Skin epidermis (tissue), 12 donors: ENCODE results near the gene CENPN.

Source experiments
- H3K27ac ChIP-seq, 21 experiments: fragments of 200-600 bp; sonication (generic) in 11 of 21; one replicate each; pipeline ENCODE4 v1.5.0; 2020; ENCODE audit warnings: mild to moderate bottlenecking in 3 of 21, inconsistent platforms in 2 of 21, moderate library complexity in 2 of 21
- H3K4me3 ChIP-seq, 7 experiments: fragments of 200-600 bp; sonication (generic) in 2 of 7; one replicate each; pipeline ENCODE4 v1.5.0; 2020; ENCODE audit warnings: inconsistent platforms in 2 of 7, mild to moderate bottlenecking in 2 of 7, moderate library complexity in 1 of 7

CENPN gene

DNA sequence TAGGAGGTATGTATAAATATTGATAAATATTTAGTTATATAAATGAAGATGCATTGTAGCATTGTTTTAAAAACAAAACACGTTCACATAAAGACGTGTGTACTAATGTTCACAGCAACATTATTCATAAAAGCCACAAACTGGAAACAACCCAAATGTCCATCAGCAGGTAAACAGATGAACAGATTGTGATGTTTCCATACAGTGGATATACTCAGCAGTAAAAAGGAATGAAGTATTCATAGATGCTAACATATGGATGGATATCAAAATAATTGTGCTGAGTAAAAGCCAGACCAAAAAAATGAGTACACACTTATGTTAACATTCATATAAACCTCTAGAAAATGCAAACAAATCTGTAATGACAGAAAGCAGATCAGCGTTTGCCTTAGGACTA is 6.0 kb downstream of the CENPN start:
- H3K4me3 ChIP-seq: no peak overlapping the region

DNA sequence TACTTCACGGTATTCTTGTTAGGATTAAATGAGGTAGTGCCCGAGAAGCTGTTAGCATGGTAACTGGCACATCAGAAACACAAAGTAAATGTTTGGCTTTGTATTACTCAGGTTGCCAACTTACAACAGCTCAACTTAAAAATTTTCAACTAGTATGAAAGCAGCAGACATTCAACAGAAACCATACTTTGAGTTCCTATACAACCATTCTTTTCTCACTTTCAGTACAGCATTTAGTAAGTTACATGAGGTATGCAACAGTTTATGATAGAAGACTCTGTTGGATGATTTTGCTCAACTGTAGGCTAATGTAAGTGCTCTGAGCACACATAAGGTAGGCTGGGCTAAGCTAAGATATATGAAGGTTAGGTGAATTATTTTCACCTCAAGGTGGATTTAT is 7.7 kb downstream of the CENPN start:
- Histone ChIP-seq H3K4me3 (no peak overlapping the region), H3K27ac (no peak overlapping the region)

More for the DNA sequence above, 6.0 kb downstream of the CENPN start:
- no peak overlapping the region for H3K27ac ChIP-seq

DNA sequence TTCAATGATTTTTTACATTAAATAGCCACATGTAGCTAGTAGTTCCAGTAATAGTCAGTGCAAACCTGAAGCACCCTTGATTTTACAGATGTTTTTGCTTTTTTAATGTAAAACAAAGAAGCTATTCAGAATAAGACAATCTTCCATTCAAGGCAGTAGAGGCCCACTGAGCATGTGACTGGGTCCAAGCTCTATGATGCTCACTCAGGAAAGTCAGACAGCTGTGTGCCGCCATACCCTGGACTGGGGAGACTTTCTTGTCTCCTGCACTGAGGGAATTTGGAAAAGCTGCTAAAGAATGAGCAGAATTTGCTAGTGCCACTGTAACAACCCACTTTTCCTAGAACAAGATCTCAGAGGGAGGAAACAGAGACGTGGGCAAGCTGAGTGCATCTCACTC is 11.5 kb downstream of the CENPN start:
- H3K27ac ChIP-seq: peak overlapping the region in 1 of 21 experiments; percentile 57

DNA sequence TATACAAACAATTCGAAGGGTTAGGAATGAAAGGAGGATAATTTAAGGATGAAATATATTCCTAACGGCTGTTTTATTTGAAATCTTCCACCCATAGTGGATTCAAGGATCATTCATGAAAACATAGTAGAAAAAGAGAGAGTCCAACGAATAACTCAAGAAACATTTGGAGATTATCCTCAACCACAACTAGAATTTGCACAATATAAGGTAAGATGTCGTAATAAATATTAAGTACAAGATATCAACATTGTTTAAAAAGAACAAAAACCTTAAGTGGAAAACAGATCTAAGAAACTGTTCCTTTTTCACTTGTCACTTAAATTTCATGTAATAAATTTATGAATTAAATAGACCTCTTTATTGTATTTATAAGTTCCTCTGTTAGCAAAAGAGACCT is 19.4 kb downstream of the CENPN start:
- H3K4me3 ChIP-seq: no peak overlapping the region
- H3K27ac ChIP-seq: no peak overlapping the region

More for the DNA sequence above, 11.5 kb downstream of the CENPN start:
- no peak overlapping the region for H3K4me3 ChIP-seq

DNA sequence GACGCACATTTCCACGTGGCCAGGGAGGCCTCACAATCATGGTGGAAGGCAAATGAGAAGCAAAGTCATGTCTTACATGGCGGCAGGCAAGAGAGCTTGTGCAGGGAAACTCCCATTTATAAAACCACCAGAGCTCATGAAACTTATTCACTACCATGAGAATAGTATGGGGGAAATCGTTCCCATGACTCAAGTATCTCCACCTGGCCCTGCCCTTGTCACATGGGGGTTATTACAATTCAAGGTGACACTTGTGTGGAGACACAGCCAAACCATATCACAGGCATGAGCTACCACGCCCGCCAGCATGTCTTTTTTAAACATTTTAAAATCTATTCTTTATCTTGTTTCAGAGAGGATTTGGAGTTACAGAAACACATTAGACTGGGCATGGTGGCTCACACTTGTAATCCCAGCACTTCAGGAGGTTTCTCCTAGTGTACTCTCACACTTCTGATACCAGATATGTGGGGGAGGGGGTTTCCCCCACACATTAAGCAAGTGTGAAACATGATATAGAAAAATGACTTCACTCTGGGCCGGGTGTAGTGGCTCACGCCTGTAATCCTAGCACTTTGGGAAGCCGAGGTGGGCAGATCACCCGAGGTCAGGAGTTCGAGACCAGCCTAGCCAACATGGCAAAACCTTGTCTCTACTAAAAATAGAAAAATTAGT is 23.1 kb downstream of the CENPN start:
- Histone ChIP-seq H3K27ac (no peak overlapping the region), H3K4me3 (no peak overlapping the region)

DNA sequence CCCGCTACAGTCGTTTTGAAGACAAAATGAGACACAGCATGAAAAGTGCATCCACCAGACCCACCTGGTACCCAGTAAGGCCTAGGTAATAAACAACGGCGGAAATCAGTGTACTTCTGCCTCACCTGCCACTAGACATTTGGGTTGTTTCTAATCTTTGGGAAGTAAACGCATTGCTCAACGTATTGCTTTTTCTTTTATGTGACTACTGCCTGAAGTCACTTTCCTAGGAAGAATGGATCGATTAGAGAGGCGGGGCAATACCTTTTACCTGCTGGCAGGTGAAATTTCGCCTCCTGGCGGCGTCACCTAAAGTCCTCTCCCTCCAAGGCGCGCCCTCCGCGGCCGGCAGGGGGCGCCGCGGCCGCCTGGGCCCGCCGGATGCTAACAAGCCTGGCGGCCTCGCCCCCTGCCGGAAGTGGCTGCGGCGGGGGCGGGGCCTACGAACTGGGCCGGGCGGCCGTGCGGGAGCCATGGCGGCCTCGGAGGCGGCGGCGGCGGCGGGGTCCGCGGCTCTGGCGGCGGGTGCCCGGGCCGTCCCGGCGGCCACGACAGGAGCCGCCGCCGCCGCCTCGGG is 28.5 kb downstream of the CENPN start, which contains the start of gene ATMIN:
TSS of gene ATMIN (plus strand) at position 445 of the 577 bp plus-strand sequence. CDS start at position 474, 29 bp downstream.
- H3K4me3 ChIP-seq: peak within 1 kb of the TSS; percentile 54 to 92 (median 78)
- H3K27ac ChIP-seq: peak within 1 kb of the TSS; percentile 20 to 89 (median 76)

DNA sequence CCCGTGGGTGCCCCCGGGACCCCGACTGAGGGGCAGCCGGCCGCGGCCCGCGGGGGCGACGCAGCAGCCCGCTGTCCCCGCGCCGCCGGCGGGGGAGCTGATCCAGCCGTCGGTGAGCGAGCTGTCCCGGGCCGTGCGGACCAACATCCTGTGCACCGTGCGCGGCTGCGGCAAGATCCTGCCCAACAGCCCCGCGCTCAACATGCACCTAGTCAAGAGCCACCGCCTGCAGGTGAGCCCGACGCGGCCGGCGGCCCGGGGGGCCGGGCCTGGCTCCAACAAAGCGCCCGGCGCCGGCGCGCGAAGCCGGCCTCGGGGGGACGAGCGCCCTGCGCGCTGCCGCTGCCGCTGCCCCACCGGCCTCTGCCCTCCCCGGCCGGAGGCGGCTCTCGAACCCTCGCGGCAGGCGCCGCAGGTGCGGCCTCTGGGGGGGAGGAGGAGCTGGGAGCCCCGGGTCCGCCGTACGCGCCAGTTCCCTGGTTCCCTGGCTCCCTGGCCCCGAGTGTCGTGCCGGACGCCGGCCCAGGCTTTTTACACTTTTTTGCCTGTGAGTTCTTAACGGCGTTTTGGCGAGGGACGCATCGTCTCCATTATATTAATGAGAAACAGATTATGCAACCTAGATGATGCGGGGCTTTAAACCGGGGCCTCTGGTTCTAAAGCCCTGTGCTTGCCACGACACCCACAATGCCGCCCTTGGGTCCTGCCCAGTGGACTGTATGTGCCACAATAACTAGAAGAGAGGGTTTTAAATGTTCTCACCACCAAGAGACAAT is 29.1 kb downstream of the CENPN start:
- Histone ChIP-seq H3K27ac (peak overlapping the region; percentile 20 to 89 (median 76)), H3K4me3 (peak overlapping the region; percentile 54 to 92 (median 78))

DNA sequence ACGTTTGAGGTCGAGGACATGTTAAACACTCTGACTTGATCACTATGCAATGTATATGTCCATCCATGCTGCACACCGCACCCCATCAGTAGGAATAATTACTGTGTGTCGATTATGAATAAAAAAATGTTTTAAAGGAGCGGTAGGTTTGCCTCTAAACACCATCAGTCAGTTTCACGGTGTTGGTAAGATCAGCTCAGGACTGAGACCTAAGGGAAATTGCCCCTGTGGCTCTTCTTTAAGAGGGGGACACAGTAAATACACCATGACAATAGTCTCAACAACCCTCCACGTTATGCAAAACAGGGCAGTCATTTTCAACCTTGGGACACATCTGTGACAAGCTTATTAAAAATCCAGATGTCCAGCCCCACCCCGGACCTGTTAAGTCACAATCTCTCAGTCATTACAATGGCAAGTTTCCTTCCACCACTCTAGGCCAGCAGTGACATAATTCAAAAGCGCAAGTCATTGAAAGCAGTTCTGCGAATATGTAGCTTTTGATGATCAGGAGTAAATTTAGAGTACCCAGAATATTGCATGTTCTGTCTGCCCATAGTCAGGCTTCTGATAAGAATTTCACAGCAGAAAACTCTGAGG is 29.8 kb downstream of the CENPN start:
- H3K27ac ChIP-seq: peak overlapping the region in 15 of 21 experiments; percentile 29 to 89 (median 82)
- H3K4me3 ChIP-seq: peak overlapping the region; percentile 54 to 92 (median 78)

DNA sequence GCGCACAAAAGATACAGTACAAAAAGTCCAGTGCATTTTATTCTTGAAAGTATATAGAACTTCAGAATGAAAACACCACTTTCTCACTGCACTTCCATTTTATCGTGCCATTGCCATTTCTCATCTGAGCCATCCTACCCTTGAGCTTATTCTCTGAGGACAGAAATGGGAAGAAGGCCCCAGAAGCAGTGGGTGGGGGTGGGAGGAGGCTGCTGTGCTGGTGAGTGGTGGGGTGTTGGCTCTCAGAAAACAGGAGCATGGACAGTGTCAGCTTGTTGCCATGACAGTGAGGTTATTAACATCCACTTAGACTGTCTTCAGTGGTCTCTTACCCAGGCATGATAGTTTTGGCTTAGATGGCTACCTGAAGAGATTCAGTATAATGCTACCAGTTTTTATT is 33.1 kb downstream of the CENPN start:
- Histone ChIP-seq H3K4me3 (no peak overlapping the region), H3K27ac (no peak overlapping the region)

DNA sequence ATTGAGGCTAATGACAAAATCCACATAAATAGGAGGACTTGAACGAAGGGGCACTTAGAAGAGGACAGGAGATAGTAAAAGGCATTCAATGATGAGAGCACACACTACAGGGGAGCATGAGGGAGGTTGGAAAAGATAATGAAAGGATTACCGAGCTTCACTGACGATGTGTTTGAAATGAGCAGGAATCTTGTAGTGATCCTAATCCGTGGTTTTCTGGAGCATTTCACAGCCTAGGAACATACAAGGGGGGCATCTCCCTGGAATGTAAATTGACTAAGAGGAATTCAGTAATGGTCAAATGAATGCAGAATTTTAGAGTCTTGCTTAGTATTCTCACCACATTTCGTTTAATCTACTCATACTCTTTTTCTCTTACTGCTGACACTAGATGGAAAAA is 33.8 kb downstream of the CENPN start:
- no peak overlapping the region for H3K4me3 ChIP-seq
- no peak overlapping the region for H3K27ac ChIP-seq

DNA sequence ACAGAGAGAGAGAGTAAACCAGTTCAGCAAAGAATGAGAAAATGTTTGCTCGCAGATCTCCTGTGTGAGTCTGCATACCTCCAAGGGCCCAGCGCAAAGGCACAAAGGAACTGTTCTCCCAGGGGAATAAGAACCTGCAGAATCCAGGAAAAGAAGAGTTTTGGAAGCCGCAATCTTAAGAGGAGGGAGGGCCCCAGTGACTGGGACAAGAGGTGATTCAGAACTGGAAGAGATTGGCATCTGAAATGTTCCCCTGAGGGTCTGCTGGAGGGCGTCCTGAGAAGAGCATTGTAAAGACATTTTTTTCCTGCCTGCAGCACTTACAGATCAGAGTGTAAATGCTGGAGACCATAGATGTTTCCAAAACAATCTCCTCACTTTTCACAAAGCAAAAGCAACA is 34.7 kb downstream of the CENPN start:
- no peak overlapping the region for H3K27ac ChIP-seq
- H3K4me3 ChIP-seq: no peak overlapping the region

DNA sequence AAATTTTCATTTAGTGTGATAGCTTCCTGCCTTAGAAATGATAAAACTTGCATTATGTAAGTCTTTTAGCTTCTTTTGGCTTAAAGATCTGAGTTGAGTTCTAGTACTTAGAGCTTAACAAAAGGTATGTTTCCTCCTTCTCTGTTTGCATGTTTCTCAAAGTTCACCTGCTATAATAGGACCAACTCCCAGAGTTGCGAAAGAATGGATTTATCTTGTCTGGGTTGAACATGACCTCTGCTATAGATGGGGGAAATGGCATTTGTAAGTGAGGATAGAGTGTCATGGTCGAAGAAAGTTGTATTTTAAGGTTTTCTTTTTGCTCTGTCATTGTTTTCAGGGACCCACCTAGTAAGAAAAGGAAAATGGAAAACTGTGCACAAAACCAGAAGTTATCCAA is 35.8 kb downstream of the CENPN start:
- H3K4me3 ChIP-seq: no peak overlapping the region
- H3K27ac ChIP-seq: no peak overlapping the region

DNA sequence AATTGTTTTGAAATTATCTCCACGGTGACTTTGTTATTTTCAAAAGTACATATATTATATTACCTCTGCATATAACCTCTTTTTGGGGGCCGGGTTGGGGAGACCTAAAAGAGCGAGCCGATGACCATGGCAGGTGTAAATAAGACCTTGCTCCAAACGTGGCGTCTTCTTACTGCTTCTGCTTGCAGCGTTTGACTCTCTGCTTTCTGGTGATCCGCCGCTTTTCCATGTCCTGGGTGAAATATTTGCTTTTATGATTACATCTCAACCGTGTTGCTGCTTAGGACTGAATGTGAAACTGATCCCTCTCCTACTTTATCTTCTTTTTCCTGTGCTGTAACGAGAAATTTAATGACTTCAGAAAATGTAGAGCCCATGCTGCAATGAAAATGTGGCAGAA is 46.7 kb downstream of the CENPN start:
- Histone ChIP-seq H3K27ac (no peak overlapping the region), H3K4me3 (no peak overlapping the region)

DNA sequence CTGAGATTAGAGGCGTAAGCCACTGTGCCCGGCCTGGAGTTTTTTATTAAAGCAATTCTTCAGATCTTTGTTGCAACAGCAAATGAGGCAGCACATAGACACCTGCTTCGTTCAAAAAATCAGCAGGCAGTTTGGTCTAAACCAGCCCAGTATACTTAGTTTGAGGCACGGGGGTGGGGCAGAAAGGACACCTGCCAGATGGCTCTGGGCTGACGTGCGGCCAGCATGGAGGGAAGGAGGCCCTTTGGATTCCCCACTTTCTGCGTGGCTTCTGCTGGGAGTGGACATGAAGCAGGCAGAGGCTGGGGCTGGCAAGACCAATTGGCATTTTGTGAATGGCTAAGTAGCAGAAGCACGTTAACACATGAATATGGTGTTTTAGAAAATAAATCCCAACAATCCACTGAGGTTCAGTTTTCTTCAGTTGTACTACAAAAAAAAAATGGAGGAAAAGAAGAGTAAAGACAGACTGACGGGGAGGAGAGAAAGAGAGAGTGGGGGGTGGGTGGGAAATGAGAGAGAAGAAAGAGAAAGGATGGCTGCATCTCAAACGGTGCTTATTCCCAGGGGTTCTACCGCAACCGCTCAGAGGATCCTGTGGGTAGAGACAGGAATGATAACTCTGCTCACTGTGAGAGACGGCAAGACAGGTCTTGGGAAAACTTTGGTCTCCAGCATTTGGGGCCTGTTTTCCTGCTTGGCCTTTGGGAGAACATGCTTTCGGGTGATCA is 53.7 kb downstream of the CENPN start:
- H3K4me3 ChIP-seq: no peak overlapping the region
- H3K27ac ChIP-seq: no peak overlapping the region

DNA sequence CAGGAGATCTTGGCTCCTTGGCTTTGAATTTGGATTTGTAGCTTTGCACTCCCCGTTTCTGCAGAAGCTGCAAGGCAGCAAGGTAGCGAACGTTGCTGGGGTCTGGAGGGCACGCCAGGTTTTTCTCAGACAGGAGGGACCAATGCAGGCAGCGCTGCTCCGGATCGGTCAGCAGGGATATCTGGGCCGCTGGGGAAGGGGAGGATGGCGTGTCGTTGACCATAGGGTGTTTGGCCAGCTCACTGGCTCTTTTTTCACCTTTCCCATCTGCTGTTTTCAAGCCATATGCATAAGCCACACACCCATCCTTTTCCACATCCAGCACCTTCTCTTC is 54.3 kb downstream of the CENPN start:
- Histone ChIP-seq H3K4me3 (no peak overlapping the region), H3K27ac (no peak overlapping the region)

DNA sequence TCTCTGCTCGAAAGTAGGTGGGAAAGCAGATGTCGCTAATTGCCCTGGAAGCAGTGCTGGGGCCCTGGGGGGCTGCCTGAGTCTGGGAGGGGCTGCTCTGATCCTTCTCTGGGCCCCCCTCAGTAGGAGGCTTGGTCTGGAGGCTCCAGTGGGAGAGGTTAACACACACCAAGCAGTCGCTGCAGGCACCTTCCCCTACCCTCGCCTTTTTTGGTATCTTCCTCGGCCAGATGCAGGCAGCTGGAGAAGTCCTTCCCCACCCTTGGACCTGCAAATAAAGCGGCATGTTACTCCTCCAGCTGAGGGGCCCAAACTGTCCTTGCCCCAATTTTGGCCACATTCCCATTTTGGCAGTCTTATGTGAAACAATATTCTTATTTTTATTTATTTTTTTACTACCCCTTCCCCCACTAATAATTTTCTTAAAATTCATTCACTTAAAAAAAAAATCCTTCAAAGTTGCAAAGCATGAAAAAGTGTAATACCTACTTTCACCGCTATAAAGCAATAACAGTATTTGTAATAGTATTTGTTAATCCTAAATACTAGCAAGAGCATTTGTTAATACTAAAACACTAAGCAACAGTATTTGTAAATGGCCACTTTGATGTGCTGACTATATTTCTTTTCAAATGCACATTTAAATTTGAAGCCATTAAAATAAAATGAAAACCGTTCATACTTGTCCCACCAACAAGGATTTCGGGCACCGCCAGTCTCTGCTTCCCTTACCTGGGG is 55.0 kb downstream of the CENPN start:
- H3K4me3 ChIP-seq: no peak overlapping the region
- H3K27ac ChIP-seq: no peak overlapping the region

DNA sequence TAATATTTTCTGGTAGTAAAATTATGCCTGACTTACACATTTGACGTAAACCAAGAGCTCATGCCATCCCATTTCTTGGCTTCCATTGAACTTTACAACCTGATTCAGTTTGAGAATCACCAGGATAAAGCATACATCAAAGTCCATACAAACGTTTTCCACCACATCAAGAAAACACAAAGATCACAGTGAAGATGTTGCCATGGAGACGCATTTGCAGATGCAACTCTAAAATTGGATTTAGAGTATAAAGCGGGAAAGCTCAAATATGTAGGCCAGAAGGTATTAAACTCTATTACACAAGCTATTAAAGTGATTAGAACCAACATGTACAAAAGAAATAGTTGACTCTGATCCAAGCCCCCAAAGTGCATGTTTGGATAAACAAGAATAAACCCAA is 59.7 kb downstream of the CENPN start:
- no peak overlapping the region for H3K4me3 ChIP-seq
- no peak overlapping the region for H3K27ac ChIP-seq

DNA sequence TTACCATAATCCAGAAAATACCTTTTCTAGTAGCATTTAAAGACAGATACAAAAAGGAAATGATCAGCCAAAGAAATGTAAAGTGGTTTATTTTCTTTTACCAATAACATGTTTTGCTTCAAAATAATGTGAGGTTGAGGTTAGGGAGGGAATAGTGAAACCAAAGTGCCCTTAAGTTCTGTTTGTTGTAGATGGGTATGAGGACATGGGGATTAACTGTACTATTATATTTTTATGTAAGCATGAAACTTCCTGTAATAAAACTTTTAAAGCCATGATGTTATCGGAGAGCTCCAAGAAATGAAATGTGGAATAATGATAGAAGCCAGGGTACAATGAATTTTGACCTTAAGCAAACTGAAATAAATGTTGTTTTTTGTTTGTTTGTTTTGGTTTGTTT is 60.2 kb downstream of the CENPN start:
- no peak overlapping the region for H3K4me3 ChIP-seq
- no peak overlapping the region for H3K27ac ChIP-seq

DNA sequence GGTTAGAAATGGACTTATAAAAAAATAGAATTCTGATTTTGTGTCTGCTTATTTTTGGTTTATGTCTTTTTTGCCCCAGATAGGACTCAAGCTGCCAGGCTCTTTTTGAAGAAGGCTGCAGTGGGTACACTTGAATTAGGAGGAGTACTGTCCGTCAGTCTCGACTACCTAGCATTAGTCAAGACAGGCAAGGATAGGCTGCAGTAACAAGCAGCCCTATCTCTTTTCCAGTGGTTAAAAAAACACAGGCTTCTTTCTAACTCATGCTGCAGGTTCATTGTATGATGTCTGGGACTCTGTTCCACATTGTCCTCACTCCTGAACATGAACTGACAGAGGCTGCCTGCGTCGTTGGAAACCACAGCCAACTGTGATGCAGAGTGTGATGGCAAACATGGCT is 62.0 kb downstream of the CENPN start:
- Histone ChIP-seq H3K4me3 (no peak overlapping the region), H3K27ac (no peak overlapping the region)
